Measurements from ENCODE around the gene POLR3E. TPM values are rescaled to one million over a fixed set of nuclear protein-coding genes. Genes with fewer than 3 reads are reported as not detected.

The POLR3E gene
- polyA plus RNA-seq, 1 experiment = 60.9 TPM

GRCh38 chr16:22353933-22354541 lies 56.8 kb downstream of the POLR3E start:
- H3K27me3 ChIP-seq (ENCODE audit: control insufficient read depth, insufficient read depth, low read length) = no peaks in the 10 kb centered on the region
- peaks cover 5% of the 10 kb centered on the region for H3K36me3 ChIP-seq (ENCODE audit: control insufficient read depth, insufficient read depth, low read length)
- ChIA-PET POLR2A (interaction anchor here (0.5 to 0.6 kb wide), 3 partner anchors 15 to 1252 kb away, joined by 3 to 12 read pairs (median 4); no protein-coding TSS in a partner anchor), CTCF (interaction anchor here (1.1 to 1.7 kb wide), 2 partner anchors 11 to 44 kb away, joined by 3 to 4 read pairs; no protein-coding TSS in a partner anchor)
- no peak for DNase-seq (ENCODE audit: low read depth)
- H3K4me3 ChIP-seq (ENCODE audit: low read depth, low read length) = no peak overlapping the region
- TF ChIP-seq, protein P1, sequence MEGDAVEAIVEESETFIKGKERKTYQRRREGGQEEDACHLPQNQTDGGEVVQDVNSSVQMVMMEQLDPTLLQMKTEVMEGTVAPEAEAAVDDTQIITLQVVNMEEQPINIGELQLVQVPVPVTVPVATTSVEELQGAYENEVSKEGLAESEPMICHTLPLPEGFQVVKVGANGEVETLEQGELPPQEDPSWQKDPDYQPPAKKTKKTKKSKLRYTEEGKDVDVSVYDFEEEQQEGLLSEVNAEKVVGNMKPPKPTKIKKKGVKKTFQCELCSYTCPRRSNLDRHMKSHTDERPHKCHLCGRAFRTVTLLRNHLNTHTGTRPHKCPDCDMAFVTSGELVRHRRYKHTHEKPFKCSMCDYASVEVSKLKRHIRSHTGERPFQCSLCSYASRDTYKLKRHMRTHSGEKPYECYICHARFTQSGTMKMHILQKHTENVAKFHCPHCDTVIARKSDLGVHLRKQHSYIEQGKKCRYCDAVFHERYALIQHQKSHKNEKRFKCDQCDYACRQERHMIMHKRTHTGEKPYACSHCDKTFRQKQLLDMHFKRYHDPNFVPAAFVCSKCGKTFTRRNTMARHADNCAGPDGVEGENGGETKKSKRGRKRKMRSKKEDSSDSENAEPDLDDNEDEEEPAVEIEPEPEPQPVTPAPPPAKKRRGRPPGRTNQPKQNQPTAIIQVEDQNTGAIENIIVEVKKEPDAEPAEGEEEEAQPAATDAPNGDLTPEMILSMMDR (IDR thresholded peaks at IDR 0.05; ENCODE audit: insufficient read depth, low read depth, low read length) = no peak

DNA sequence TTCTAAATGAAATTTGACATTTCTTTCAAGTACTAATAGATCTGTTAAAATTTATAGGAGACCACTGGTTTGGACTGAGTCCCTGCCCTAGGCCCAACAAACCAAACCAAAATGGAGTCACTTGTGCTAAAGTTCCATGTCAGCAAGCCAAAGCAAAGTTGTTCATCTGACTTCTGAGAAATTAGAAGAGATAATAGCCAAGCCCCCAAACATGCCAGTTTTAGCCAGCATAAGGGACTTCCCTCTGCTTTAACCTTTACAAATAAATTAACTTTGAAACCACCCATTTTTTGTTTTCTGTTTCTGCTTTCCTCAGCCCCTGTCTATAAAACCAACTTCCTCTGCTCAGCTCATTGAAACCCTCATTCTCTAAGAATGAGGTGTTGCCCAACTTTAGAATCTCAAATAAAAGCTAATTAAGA lies 58.3 kb downstream of the POLR3E start:
- Histone ChIP-seq H3K27me3 (ENCODE audit: control insufficient read depth, insufficient read depth, low read length) (no peaks in the 10 kb centered on the region), H3K4me3 (ENCODE audit: low read depth, low read length) (no peak overlapping the region), H3K36me3 (ENCODE audit: control insufficient read depth, insufficient read depth, low read length) (peaks cover 1% of the 10 kb centered on the region)
- TF ChIP-seq, protein P1 (IDR thresholded peaks at IDR 0.05; ENCODE audit: insufficient read depth, low read depth, low read length) = no peak
- no peak for DNase-seq (ENCODE audit: low read depth)
- ChIA-PET CTCF (interaction anchor here (0.6 to 1.1 kb wide), 2 partner anchors 17 to 21 kb away, joined by 3 to 4 read pairs; no protein-coding TSS in a partner anchor), POLR2A (no interaction called here)

DNA sequence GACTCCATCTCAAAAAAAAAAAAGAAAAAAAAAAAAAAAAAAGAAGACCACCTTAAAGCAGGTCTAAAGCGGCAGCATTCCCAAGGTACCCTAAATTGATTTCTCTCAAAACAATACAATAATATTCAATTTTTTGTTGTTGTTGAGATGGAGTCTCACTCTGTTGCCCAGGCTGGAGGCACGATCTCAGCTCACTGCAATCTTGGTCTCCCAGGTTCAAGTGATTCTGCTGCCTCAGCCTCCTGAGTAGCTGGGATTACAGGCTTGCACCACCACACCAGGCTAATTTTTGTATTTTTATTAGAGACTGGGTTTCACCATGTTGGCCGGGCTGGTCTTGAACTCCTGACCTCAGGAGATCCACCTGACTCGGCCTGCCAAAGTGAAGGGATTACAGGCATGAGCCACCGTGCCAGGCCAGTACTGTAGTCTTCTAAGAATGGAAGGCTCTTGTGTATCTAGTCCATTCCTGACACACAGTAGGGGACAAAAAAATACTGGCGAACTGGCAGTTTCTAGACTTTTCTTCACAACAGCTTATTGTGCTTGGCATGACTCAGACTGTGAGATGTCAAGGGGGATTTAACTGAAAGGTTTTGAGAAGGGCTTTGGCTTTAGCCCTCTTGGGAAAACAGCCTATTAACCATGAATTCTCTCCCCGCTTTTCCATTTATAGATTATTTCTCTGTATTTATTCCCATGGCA lies 59.9 kb downstream of the POLR3E start:
- TF ChIP-seq, protein P1 (IDR thresholded peaks at IDR 0.05; ENCODE audit: insufficient read depth, low read depth, low read length) = no peak
- Histone ChIP-seq H3K4me3 (ENCODE audit: low read depth, low read length) (no peak overlapping the region), H3K27me3 (ENCODE audit: control insufficient read depth, insufficient read depth, low read length) (no peaks in the 10 kb centered on the region), H3K36me3 (ENCODE audit: control insufficient read depth, insufficient read depth, low read length) (no peaks in the 10 kb centered on the region; the same call in 1 of the 2 replicates)
- no peak for DNase-seq (ENCODE audit: low read depth)
- ChIA-PET POLR2A (no interaction called here), CTCF (interaction anchor here (0.9 to 1.6 kb wide), 2 partner anchors 9 to 38 kb away, joined by 3 to 4 read pairs; no protein-coding TSS in a partner anchor)

DNA sequence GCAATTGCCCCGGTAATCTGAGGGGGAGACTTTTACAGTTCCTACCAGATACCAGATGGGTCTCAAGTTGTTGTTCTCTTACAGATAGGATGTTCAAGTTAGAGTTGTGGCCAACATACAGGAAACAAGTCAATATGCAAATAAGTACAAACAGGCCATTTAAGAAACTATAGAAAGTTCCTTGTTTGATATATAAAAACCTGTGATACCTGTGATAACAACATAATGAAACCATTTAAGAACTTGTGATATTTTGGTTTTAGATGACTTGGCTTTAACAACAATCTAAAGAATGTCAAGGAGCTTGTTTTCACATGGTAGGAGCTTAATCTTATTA lies 60.4 kb downstream of the POLR3E start:
- POLR2A ChIA-PET = no interaction called here
- no peak for DNase-seq (ENCODE audit: low read depth)
- Histone ChIP-seq H3K4me3 (ENCODE audit: low read depth, low read length) (no peak overlapping the region), H3K36me3 (ENCODE audit: control insufficient read depth, insufficient read depth, low read length) (no peaks in the 10 kb centered on the region; the same call in 1 of the 2 replicates), H3K27me3 (ENCODE audit: control insufficient read depth, insufficient read depth, low read length) (no peaks in the 10 kb centered on the region)
- CTCF ChIA-PET = interaction anchor here (0.9 to 1.6 kb wide), 2 partner anchors 8 to 39 kb away, joined by 3 to 4 read pairs; no protein-coding TSS in a partner anchor
- TF ChIP-seq, protein P1 (IDR thresholded peaks at IDR 0.05; ENCODE audit: insufficient read depth, low read depth, low read length) = no peak

DNA sequence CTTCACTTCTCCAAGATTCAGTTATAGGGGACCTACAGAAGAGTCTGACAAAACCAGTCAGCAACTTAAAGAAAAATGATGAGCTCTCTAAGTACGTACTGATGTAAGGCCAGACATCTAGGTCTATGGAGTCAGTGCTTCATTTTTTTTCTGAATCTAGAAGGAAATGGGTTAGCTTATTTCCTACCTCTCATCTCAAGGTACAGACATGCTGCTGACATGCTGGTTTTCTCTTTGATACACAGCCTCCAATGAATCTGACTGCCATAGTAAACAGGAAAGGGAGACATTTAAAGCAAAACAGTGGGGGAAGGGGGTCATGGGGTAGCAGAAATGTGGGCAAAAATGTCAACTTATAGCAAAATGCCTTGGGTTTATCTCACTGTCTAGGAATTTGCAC lies 60.8 kb downstream of the POLR3E start:
- no peak for DNase-seq (ENCODE audit: low read depth)
- no peaks in the 10 kb centered on the region for H3K27me3 ChIP-seq (ENCODE audit: control insufficient read depth, insufficient read depth, low read length)
- ChIA-PET CTCF (interaction anchor here (0.9 to 1.7 kb wide), 3 partner anchors 8 to 39 kb away, joined by 3 to 4 read pairs (median 3); no protein-coding TSS in a partner anchor), POLR2A (no interaction called here)
- H3K4me3 ChIP-seq (ENCODE audit: low read depth, low read length) = no peak overlapping the region
- no peaks in the 10 kb centered on the region; the same call in 1 of the 2 replicates for H3K36me3 ChIP-seq (ENCODE audit: control insufficient read depth, insufficient read depth, low read length)
- TF ChIP-seq, protein P1 (IDR thresholded peaks at IDR 0.05; ENCODE audit: insufficient read depth, low read depth, low read length) = no peak
